ENCODE data around the gene TRPM3.

The TRPM3 gene

DNA sequence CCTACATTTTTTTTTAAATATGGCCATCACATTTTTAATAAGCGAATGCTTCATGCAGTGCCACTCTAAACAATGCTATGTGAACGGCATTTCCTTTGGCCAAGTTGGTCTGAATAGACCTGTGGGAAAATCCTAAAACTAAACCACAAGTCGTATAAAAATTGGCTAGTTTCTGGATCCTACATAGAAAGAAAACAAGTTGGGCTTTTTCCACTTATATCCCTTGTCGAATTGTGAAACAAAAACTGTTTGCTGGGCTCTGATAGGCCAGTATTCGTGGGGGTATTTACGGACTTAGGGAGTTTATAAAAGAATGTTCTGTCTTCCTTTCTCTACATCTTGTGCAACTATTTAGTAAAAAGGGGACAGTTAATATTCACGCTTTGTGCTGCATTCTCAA lies 553.9 kb downstream of the TRPM3 start:
- no peak for DNase-seq

DNA sequence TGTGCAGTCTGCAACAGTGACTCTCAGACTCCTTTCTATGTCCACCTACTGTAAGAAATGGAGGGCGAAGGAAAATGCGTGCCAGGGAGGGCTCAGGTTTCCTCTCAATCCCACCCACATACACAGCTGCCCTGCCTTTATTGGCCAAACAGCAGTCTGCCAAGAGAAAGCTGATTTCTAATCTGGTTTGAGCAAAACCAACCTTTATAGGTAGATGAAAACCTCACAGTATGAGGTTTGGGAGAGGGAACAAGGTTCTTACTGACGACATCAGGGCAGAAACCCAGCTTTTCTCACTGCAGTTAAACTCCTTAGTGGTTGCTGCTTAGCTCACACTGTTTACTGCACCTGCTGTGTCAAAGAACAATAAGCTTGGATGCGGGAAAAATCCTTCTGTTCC lies 554.7 kb downstream of the TRPM3 start:
- DNase-seq: no peak

DNA sequence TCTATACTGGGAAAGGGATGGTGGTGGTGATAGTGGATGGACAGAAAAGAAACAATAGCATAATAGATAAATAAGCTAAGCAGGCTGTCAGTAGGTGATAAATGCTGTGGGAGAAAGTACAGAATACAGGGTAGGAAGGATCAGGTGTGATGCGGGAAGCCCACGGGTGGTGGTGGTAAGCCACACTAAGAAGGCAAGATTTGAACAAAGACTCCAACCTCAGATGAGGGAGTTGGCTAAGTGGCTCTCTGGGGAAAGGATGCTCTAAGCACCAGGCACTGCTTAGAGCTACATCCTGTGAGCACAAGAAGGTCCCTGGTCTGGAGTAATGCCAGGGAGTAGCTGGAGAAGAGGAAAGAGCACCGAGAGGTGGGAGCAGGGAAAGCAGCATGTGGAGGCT lies 555.4 kb downstream of the TRPM3 start:
- DNase-seq: no peak

DNA sequence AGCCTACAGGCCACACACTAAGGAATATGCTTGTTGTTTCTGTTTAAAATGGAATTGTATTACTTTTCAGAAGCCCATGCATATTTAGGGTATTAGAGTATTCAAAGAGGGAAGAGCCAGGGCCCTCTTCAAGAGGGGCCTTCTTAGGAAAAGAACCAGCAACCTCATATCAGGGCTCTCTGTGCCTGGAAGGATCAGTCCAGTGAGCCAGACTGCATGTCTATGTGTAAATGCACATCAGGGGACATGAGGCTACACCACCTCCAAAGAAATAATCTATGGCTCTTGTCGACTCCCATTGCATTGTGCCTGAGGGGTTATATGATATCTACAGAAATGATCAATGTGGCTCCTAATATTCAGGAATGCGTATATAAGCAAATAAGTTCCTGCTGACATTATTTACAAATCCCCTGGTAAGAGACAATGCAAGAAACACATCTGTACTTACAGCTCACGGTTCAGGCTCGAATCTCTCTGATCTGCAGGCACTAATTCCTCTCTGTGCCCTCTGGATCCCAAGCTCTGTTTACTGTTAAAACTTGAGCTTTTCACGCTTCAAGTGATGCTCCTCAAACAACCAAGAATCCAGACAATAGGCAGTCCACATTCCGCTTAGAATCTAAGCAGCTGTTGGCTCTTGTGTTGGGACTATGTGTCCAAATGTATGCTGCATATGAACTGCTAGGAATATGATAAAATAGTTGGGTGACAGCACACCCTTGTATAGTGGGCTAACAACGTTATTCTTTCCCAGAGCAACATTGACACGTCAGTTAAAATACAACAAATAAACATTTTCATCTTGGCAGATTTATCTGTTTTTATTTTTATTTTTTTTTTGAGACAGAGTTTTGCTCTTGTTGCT lies 556.7 kb downstream of the TRPM3 start:
- DNase-seq: no peak

DNA sequence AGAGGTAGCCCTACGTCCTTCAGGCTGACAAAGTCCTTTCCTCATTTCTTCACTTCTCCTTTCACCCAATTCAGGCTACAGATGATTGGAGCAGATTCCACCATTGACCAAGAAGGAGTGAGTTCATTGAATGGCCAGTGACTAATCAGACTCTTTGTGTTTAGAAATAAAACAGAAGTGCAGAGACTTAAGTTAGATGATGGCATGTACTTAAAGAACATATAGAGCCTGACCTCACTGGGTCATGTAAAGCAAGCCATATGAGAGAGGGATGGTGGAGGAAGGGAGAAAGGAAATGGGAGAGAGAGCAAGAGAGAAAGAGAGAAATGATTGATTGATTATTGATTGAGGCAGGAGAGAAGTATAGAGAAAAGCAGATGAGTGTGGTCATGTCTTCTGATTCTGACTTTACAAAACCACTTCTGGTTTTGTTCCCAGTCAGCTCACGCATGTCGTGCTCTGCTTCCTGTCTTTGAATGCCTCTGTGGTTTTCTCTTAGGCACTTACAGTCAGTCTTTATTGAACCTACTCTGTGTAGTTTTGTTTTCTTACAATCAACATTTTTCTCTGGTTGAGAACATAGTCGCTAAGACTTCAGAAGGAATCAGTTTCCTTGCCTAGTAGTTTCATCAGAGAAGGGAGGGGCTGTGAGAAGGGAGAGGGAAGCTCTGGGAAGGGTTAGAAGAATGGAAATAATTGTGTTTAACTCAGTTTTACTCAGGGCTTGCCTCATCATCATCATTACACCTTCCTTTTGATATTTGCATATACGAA lies 557.8 kb downstream of the TRPM3 start:
- DNase-seq: peak; percentile 26 to 28

DNA sequence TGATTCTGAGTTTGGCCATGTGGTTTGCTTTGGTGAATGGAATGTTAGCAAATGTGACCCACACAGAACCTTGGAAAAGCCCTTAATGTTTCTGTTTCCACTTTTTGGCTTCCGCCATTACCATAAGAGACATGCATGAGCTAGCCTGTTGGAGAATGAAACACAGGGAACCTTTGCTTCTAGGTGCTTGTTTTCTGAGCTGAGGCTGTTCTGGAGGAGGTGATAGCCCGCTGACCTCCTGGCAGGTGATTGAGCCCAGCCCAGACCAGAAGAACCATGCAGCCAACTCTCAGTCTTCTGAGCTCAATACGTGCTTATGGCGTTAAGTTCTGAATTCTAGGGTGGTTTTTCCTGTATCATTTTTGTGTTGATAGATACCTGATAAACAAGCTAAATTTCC lies 558.4 kb downstream of the TRPM3 start:
- no peak for DNase-seq

DNA sequence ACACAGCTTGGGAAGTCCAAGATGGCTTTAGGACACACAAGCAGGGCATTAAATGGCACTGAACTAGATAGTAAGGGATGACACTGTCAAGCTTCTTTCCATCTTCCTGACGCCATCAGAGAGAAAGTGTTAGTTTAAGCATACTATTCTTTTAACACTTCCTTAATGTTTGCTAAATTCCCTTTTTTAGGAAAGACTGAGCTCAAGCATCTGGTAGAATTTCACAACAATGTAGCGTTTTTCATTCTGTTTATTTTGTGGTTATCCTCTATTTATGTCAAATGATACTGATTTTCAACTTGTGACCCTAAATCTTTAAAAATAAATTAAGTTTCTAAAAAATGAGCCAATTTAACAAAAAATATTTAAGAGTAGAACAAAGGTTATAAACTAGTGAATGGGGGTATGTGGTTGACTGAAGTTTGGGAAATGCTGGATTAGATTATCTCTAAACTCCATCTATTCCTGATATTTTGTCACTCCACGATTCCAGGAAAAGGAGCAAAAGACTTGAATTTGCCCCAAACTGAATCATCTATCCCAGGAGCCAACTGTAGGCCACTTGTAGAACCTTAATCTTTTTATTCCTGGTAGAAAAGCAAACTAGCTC lies 559.5 kb downstream of the TRPM3 start:
- DNase-seq: no peak

DNA sequence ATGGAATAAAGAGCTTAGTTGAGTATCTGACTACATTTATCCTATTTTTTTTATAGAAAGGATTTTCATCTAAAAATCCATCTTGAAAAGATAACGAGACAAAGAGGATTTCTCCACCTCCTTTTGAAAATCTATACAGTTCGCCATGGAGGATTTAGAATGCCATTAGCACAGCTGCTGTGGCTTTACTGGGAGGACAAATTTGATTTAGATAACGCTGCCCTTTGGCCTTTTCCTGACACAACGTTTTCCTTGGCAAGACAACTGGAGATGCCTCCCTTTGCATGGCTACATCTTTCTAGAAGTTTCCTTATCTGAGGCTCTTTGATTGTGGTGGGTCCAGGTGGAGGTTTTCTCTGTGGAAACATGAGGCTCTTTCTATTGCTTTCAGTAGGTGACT lies 560.3 kb downstream of the TRPM3 start:
- no peak for DNase-seq

DNA sequence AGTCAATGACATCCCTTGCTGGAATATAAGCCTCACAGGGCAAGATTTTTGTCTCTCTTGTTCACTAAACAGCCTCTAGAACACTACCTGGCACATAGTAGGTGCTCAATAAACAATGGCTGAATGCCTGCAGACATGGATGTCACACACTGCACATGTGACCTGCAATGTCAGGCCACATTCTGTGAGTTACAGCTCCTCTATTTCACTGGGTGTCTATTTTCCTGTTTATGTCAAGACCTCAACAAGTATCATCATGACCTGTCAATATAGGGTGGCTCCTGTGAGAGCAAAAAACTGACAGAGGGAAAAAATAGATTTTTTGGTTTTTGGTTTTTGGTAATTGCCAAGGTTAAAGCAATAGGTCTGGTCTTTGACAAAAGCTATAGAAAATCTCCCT lies 562.3 kb downstream of the TRPM3 start:
- no peak for DNase-seq

DNA sequence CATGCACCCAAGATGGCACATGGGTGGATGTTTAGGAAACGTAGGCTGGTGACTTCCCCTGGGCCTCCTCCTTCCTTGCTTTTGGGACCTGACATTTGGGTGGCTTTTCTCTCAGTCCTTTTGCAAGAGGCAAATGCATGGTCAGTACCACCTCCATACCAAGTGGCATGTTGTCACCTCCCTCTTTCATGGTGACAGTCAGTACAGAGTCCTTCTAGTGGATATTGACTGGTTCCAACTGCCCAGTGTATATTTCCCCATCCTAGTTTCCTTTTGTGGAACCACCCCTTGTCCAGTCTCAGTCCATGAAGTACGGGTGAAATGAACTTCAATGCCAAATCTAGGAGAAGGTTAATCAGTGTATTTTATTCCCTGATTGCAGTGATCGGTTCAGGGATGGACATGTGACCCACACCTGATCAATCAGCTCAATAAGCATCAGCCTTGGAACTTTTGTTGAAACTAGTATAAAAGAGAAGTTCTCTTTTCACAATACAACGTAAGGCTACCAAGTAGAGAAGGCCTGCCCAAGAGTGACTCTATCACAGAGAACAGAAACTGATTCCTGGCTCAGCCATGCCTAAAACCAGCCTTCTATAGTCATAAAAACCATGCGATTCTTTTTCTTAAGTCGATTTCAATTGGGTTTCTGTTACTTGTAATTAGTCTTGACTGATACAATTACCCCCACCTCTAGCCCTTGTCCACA lies 563.6 kb downstream of the TRPM3 start:
- DNase-seq: no peak

DNA sequence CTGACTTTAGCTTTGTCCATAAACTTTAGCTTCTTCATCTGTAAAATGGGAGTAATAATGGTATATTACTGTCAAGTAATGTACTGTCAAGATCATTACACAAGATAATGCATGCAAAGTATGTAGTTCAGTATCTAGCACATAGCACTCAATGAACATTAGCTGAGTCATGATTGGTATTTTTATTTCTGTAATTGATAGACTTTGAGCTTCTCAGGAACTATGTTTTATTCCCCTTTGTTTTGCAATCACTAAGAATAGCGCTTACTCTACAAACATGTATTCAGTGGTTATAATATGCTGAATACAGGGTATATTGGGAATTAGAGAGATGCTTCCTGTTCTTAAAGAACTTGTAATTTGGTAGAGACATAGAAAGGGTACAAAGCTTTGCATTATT lies 564.6 kb downstream of the TRPM3 start:
- DNase-seq: no peak

DNA sequence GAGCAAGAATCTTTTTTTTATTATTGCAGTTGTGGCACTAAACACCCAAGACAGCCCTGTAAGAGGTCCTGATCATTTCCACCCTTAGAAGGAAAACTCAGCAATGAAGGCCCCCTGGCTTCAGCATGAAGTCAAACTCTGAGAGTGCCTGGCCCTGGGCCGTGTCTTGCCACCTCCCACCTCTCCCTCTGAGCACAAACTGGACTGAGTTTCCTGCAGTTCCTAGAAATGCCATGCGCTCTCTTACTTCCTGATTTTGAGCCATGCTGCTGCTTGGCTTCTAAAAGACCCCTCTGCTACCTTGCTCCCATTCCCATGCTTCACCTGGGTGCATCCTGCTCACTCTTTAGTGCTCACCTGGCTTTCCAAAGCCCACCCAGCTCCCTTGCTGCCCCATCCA lies 566.5 kb downstream of the TRPM3 start:
- DNase-seq: no peak

DNA sequence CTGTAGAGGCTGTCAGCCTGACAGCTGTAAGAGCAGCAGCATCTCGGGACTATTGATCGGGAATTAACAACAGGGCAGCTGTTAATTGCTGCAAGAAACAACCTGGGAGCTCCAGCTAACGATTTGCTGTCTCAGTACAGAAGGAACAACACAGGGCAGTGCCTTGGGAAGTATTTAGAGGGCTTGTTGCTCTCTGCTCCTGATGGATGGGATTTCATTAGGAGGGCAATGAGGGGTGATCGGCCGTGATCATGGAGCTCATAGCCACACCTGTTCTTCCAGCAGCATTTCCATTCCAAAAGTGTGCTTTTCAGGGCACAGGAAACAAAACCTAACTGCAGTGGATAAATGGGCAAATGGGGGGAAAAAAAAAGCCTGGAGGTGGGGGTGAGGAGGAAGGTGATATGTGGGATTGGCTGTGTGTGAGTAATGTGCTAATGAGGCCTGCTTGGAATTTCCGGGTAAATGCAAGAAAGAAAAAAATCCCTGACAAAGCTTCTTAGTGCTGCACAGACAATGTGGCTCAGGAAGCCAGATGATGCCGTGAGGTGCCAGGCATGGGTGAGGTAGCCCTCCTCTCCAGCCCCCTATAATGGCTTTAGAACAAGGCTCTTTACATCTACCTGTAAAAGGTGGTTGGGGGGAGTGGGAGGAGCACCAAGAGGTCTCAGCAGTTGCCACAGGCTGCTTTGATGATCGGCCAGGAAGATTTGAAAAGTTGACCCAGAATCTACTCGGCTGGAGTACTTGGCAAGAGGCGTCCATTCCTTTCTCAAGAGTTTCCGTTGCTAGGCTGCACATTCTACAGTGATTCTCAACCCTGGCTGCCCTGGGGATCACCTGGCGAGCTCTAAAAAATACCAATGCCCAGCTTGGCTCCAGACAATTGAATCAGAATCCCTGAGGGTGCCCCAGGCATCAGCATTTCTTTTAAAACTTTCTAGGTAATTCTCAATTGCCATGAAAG lies 567.4 kb downstream of the TRPM3 start:
- no peak for DNase-seq

DNA sequence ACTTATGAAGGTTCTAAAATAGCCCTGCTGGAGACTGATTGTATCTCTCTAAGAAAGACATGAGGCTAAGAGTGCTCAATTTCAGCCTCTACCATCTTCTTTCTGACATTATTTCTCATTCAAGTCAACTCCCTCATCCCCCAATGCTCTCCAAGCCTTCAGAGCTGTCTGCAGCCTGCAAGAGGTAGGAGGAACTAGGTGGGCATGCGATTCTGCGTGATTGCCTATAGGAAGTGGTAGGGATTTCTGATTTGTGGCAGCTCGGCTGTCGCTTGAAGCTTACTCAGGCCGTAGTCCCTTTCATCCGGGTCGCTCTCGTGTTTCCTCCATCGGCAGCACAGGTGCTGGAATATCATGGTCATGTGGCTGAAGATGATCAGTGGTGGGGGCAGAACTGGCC lies 568.9 kb downstream of the TRPM3 start:
- DNase-seq: no peak

DNA sequence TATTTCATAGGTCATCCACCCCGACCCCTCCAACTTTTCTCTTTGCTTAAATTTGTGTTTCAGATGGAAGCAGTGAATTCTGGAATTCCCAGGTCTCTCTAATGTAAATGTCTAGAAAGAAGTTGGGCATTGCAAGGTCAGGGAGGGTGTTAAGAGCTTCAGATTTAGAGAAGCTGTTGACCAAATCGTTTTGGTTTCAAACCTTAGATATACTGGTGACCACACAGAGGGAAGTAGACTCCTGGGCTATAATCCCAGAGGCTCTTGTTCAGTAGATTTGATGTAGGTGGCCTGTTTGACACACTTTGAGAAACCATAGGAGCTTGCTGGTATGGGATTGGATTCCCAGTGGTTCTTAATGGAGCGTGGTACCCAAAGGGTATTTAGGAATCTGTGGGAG lies 569.6 kb downstream of the TRPM3 start:
- DNase-seq: no peak

DNA sequence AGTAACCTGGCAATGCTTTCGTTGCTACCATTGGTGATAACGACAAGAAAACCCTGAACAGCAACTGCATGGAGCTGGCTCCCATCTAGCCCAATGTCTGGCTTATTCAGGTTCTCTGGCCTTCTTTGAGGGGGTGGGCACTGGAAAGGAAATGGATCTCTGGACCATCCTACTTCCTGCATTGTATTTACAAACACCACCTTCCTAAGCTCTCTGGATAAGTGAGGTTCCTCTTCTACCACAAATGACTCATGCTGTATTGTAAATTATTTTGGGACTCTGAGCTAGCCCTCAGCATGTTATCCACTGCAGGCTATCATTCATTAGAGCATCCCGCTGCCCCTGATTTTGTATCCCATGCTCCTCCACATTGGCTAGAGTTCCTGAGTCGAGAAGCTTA lies 570.0 kb downstream of the TRPM3 start:
- DNase-seq: no peak

DNA sequence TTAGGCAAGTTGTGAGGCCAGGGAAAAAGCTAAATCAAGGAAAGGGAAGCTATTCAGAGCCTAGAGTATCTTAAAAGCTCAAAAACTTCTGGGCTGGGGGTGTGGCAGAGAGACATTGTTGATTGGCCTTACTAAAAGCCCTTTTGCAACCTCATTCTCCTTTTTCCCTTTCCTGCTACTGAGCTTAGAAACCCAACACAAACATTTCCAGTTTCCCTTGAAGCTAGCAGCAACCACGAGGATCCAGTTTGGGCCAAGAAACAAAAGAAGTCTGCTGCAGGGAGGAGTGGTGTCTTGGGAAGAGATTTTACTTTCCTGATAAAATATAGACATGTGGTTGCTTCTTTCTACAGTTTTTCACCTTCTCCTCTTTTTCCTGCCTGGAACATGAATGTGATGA lies 571.5 kb downstream of the TRPM3 start:
- no peak for DNase-seq

DNA sequence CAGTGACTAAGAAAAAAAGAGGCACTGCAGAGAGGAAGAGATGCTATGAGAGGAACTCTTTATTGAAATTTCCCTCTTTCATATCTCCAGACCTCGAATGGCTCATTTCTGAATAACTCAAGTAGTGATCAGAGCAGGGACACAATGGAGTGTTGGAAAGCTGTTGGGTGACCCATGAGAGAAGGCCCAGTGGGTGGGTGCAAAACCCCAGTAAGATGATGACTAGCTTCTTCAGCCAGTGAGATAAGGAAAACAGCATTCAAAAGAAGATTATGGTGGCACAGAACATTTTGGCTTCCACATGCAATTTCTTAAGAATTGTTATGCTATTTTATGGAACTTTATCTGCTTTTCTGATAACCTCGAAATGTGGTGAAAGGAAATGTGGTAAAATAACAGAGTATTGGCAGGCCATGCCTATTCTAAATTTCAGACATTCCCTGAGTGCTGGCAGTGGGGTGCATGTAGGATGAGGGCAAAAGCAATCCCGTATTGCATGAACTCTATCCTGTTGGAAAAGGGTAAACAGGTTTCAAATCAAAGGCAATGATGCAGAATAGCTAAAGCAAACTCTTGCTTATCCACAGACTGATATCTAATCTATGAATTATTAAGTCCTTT lies 579.0 kb downstream of the TRPM3 start:
- DNase-seq: no peak

DNA sequence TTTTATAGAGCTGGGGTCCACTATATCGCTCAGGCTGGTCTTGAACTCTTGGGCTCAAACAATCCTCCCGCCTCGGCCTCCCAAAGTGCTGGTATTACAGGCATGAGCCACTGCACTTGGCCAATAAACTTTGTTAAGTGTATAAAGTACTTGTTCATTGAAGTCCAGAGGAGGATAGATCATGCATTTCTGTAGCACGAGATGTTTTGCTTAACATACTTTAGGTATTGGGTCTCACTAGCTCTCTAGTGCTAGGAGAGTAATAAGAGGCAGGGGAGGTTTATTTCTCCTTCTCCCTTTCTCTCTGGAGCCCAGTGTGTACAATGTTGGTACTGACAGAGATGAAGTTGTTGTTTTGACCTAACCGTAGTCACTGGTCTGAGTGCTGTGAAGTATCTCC lies 581.4 kb downstream of the TRPM3 start:
- DNase-seq: no peak

DNA sequence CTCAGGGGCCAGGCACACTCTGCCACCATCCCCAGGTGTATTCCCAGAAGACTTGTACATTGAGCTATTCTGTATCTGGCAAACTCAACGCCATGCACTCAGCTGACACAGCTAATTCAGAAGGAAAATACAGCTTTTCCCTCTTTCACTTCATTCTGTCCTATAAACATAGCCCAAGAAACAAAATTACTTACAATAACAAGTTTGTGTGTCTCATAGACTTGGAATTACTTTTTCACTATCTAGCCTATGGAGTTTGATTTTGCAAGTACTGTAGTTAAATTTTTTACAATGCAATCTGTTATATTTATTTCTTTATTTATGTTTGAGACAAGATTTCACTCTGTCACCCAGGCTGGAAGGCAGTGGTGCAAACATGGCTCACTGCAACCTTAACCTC lies 581.9 kb downstream of the TRPM3 start:
- DNase-seq: no peak

DNA sequence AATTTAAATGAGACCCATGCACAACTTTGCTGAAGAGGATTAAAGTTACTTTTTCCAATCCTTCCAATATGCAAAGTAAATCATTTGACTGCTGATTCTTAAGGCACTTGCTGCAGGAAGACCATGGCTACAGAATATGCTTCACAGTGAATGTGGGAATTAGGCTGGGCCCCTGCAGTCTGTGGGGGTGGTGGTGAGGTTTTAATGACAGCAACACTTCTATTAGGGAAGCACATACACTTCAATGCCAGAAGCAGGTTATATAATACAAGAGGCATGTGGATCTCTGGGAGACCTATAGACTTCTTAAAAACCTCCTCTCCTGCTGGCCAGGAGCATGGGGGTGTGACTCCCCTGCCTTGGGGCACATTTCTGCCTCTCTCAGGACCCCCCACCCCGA lies 582.4 kb downstream of the TRPM3 start:
- no peak for DNase-seq

DNA sequence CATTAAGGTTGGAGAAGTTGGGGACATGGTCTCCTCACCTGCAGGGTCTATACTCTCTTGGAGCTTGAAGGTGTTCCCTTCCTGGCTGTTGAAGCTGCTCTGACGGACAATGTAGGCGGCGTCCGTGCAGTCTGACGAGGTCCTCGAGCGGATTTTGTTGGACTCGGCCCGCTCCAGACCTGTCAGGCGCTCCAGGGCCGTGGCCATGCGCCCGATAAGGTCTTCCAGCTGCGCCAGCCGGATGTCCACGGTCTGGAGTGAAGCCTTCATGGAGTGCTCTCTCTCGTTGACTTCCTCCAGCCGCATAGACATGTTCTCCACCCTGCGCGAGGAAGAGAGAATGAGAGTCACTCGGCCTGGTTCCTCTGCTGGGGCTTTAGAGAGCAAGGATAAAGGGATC lies 584.3 kb downstream of the TRPM3 start:
- DNase-seq: no peak

Measured in activated CD4-positive, alpha-beta T cell treated with anti-CD3 and anti-CD28 coated beads for 4 hours (primary cell).